Globus pallidus (tissue), 1 donor: ENCODE measurements around the gene POC5.

Experiments
- DNase-seq: peaks from one replicate; pipeline ENCODE4 v3.0.0-alpha.2; 2015; ENCODE audit warnings: low spot score

POC5 gene

GRCh38 chr5:75659791-75660450 lies 57.3 kb downstream of the POC5 start:
- DNase-seq = no peak

- no peak for DNase-seq
Measured at GRCh38 chr5:75656311-75657003, 60.8 kb downstream of the POC5 start.

GRCh38 chr5:75654693-75655295 lies 62.4 kb downstream of the POC5 start:
- no peak for DNase-seq

- no peak for DNase-seq
Measured at GRCh38 chr5:75653521-75653920, 63.7 kb downstream of the POC5 start.

GRCh38 chr5:75651575-75652238 lies 65.5 kb downstream of the POC5 start:
- DNase-seq = no peak

- no peak for DNase-seq
Measured at GRCh38 chr5:75648712-75649111, 68.5 kb downstream of the POC5 start.

- DNase-seq = no peak
Measured at GRCh38 chr5:75640826-75641225, 76.4 kb downstream of the POC5 start.

- DNase-seq = no peak
Measured at GRCh38 chr5:75640395-75640794, 76.8 kb downstream of the POC5 start.

GRCh38 chr5:75639535-75640311 lies 77.5 kb downstream of the POC5 start:
- no peak for DNase-seq

GRCh38 chr5:75637949-75638348 lies 79.3 kb downstream of the POC5 start:
- DNase-seq = no peak

GRCh38 chr5:75632321-75632720 lies 84.9 kb downstream of the POC5 start:
- DNase-seq = no peak

- no peak for DNase-seq
Measured at GRCh38 chr5:75630875-75631274, 86.4 kb downstream of the POC5 start.

GRCh38 chr5:75627801-75628200 lies 89.4 kb downstream of the POC5 start:
- no peak for DNase-seq

- DNase-seq = no peak
Measured at GRCh38 chr5:75626959-75627358, 90.3 kb downstream of the POC5 start.
